HepG2 (cell line): ENCODE results near the gene SERPINI1. TPM values are rescaled to one million over a fixed set of nuclear protein-coding genes. Genes with fewer than 3 reads are reported as not detected.

Experiments
- ARNTL ChIP-seq: sonication (generic); formaldehyde crosslinking; IDR thresholded peaks from 2 replicates; pipeline ENCODE4 v1.4.0; 2020; ENCODE audit warnings: mild to moderate bottlenecking, missing genetic modification reagents
- E2F1 ChIP-seq: sonication (generic); formaldehyde crosslinking; IDR thresholded peaks from 2 replicates; pipeline ENCODE4 v1.5.0; 2020; ENCODE audit warnings: missing genetic modification reagents
- FOXA3 ChIP-seq: IDR thresholded peaks from 2 replicates; pipeline ENCODE4 v1.6.1; 2016; ENCODE audit warnings: missing genetic modification reagents, missing compliant biosample characterization
- FOXO4 ChIP-seq: sonication (generic); formaldehyde crosslinking; conservative IDR thresholded peaks from 2 replicates; pipeline ENCODE4 v1.8.1; 2023; ENCODE audit warnings: missing genetic modification reagents
- GLMP ChIP-seq: sonication (generic); formaldehyde crosslinking; IDR thresholded peaks from 2 replicates; pipeline ENCODE4 v1.9.0; 2021; ENCODE audit warnings: missing genetic modification reagents, mild to moderate bottlenecking, borderline replicate concordance
- GMEB1 ChIP-seq: sonication (generic); formaldehyde crosslinking; IDR thresholded peaks from 2 replicates; pipeline ENCODE4 v1.5.1; 2020; ENCODE audit warnings: missing genetic modification reagents, mild to moderate bottlenecking, borderline replicate concordance
- MAX ChIP-seq: IDR thresholded peaks from 2 replicates; pipeline ENCODE4 v1.6.1; 2012; ENCODE audit warnings: inconsistent platforms
- MXD3 ChIP-seq: IDR thresholded peaks from 2 replicates; pipeline ENCODE4 v1.6.1; 2016; ENCODE audit warnings: mild to moderate bottlenecking, missing biosample characterization, missing genetic modification reagents
- PAXIP1 ChIP-seq: sonication (generic); formaldehyde crosslinking; conservative IDR thresholded peaks from 2 replicates; pipeline ENCODE4 v1.4.0; 2020; ENCODE audit warnings: mild to moderate bottlenecking, missing genetic modification reagents, moderate library complexity
- PBX3 ChIP-seq: sonication (generic); formaldehyde crosslinking; IDR thresholded peaks from 2 replicates; pipeline ENCODE4 v1.8.1; 2023; ENCODE audit warnings: missing genetic modification reagents, inconsistent platforms, borderline replicate concordance
- POGZ ChIP-seq: sonication (generic); formaldehyde crosslinking; IDR thresholded peaks from 2 replicates; pipeline ENCODE4 v1.4.0; 2020; ENCODE audit warnings: mild to moderate bottlenecking, missing genetic modification reagents
- SALL1 ChIP-seq: sonication (generic); formaldehyde crosslinking; IDR thresholded peaks from 2 replicates; pipeline ENCODE4 v1.8.0; 2022; ENCODE audit warnings: mild to moderate bottlenecking, missing genetic modification reagents
- TBL1XR1 ChIP-seq: fragments of 150-350 bp; IDR thresholded peaks from 2 replicates; pipeline ENCODE4 v1.6.1; 2014; ENCODE audit warnings: borderline replicate concordance, low read length; ENCODE audit not compliant: partially characterized antibody
- TCF7 ChIP-seq: sonication (generic); IDR thresholded peaks from 2 replicates; pipeline ENCODE4 v1.6.1; 2016; ENCODE audit warnings: antibody characterized with exemption, low read depth
- YEATS4 ChIP-seq: sonication (generic); formaldehyde crosslinking; IDR thresholded peaks from 2 replicates; pipeline ENCODE4 v1.4.0; 2020; ENCODE audit warnings: missing genetic modification reagents, borderline replicate concordance
- ZNF317 ChIP-seq: sonication (generic); formaldehyde crosslinking; IDR thresholded peaks from 2 replicates; pipeline ENCODE4 v1.5.0; 2020; ENCODE audit warnings: mild to moderate bottlenecking, missing genetic modification reagents
- ZNF879 ChIP-seq: sonication (generic); formaldehyde crosslinking; IDR thresholded peaks from 2 replicates; pipeline ENCODE4 v1.8.1; 2023; ENCODE audit warnings: missing genetic modification reagents
- polyA plus RNA-seq, 8 experiments: library from polyadenylated mRNA; depleted of rRNA in 3 of 8; stranded (reverse) in 7 of 8; unstranded in 1 of 8; fragments of >200 nt; fragmentation: Illumina TruSeq in 4 of 8; extraction: Trizol in 4 of 8; gene quantifications; 2 replicates each; pipeline versions ENCODE4 v1.2.1 to v1.2.3, GENCODE V29; 2011 to 2016; ENCODE audit warnings: low read depth in 4 of 8, missing spikeins in 1 of 8, mixed read lengths in 1 of 8; ENCODE audit not compliant: insufficient read depth in 1 of 8
- total RNA-seq, 5 experiments: library from RNA; depleted of rRNA; stranded (reverse); fragments of >200 nt; fragmentation: Illumina TruSeq; extraction: Trizol; gene quantifications; 2 replicates each; pipeline ENCODE4 v1.2.3, GENCODE V29; 2016; ENCODE audit warnings: low read depth in 1 of 5

SERPINI1 gene
- total and polyA plus RNA-seq, 2 of the 13 experiments (the other 11 are each of a cell fraction or from before 2014, with no cell fraction given): 14.7 to 58.0 TPM

GRCh38 chr3:167813169-167814123 lies 77.9 kb downstream of the SERPINI1 start (continued):
- peak; percentile 68 for TF ChIP-seq PAXIP1 (CRISPR knock-in tag)
- no peak for TF ChIP-seq TBL1XR1
- no peak for TF ChIP-seq E2F1 (CRISPR knock-in tag)
- TF ChIP-seq YEATS4 (CRISPR knock-in tag): no peak
- no peak for TF ChIP-seq GLMP
- no peak for TF ChIP-seq MXD3
- TF ChIP-seq MAX: no peak
- no peak for TF ChIP-seq PBX3
- TF ChIP-seq FOXO4 (CRISPR knock-in tag): no peak
- no peak for TF ChIP-seq ZNF879 (CRISPR knock-in tag)
- TF ChIP-seq SALL1 (CRISPR knock-in tag): peak; percentile 55; the same call in 1 of the 2 replicates
- TF ChIP-seq POGZ: peak; percentile 11; the same call in 1 of the 2 replicates
- TF ChIP-seq ZNF317 (CRISPR knock-in tag): no peak
- no peak for TF ChIP-seq GMEB1
- TF ChIP-seq TCF7: peak; percentile 65
- peak; percentile 66 for TF ChIP-seq FOXA3
- no peak for TF ChIP-seq ARNTL
